Esophagus muscularis mucosa (tissue), 4 donors: ENCODE measurements around the gene HPS4. TPM values are rescaled to one million over a fixed set of nuclear protein-coding genes. Genes with fewer than 3 reads are reported as not detected.
A peak's percentile ranks its signal among the peaks of the same experiment; 100 is the strongest.

ENCODE experiments used
- DNase-seq: peaks from one replicate; pipeline ENCODE4 v3.0.0-alpha.2; 2017; ENCODE audit errors: extremely low spot score
- H3K27ac ChIP-seq, 4 donors: fragments of 200-600 bp; sonication (generic); replicated peaks in 1 of 4; 1 replicate in 3 of 4; 2 replicates in 1 of 4; pipeline ENCODE4 v1.5.1; 2016 to 2019; ENCODE audit warnings: mild to moderate bottlenecking in 1 of 4
- H3K27me3 ChIP-seq, 4 donors: fragments of 200-600 bp; sonication (generic); one replicate each; pipeline versions ENCODE4 v1.5.1 to v1.6.0; 2016 to 2019
- H3K36me3 ChIP-seq, 4 donors: fragments of 200-600 bp; sonication (generic); one replicate each; pipeline ENCODE4 v1.5.1; 2016 to 2019
- H3K4me1 ChIP-seq, 4 donors: fragments of 200-600 bp; sonication (generic); one replicate each; pipeline ENCODE4 v1.5.1; 2016 to 2019
- H3K4me3 ChIP-seq, 4 donors: fragments of 200-600 bp; sonication (generic); 1 replicate in 2 of 4; 2 replicates in 2 of 4; pipeline ENCODE4 v1.5.1; 2016 to 2019; ENCODE audit warnings: mild to moderate bottlenecking in 4 of 4, moderate library complexity in 1 of 4
- H3K9me3 ChIP-seq, 4 donors: fragments of 200-600 bp; sonication (generic); 1 replicate in 3 of 4; 2 replicates in 1 of 4; pipeline ENCODE4 v1.5.1; 2016 to 2019
- EP300 ChIP-seq: sonication (generic); formaldehyde crosslinking; IDR thresholded peaks from one replicate; pipeline ENCODE4 v1.6.1; 2017; ENCODE audit warnings: antibody characterized with exemption
- POLR2A ChIP-seq: fragments of 450-650 bp; IDR thresholded peaks from one replicate; pipeline ENCODE4 v1.6.1; 2017; ENCODE audit warnings: antibody characterized with exemption, moderate library complexity, mild to moderate bottlenecking, low read depth
- POLR2AphosphoS5 ChIP-seq, 2 donors: sonication (generic); formaldehyde crosslinking; IDR thresholded peaks; one replicate each; pipeline ENCODE4 v1.6.1; 2017; ENCODE audit warnings: antibody characterized with exemption in 2 of 2
- WGBS: methylation state at CpG from one replicate; pipeline ENCODE4 v1.1.5; 2018; 5-methylcytosine and 5-hydroxymethylcytosine counted together
- intact Hi-C: fragments of 100-400 bp; cut with DNase I; formaldehyde crosslinking; loops from one replicate; pipeline ENCODE4 v1.15.1; 2023
- total RNA-seq, 4 donors: library from RNA; depleted of rRNA; stranded (reverse); fragments of >200 nt; gene quantifications; one replicate each; pipeline versions ENCODE4 v1.1.0 to v1.2.1, GENCODE V29; 2016
- TF ChIP-seq, protein P1 (sequence below), 3 experiments: fragments of 200-600 bp in 2 of 3; fragments of 450-650 bp in 1 of 3; sonication (generic) in 2 of 3; IDR thresholded peaks; one replicate each; pipeline ENCODE4 v1.5.1; 2017 to 2019; ENCODE audit warnings: antibody characterized with exemption in 3 of 3, mild to moderate bottlenecking in 2 of 3, moderate library complexity in 1 of 3

Gene HPS4
- total RNA-seq, 4 donors from 2014 or later: 15.4 to 17.9 (median 17.5) TPM

- TF ChIP-seq EP300 (no peak), POLR2A (no peak), POLR2AphosphoS5 (IDR thresholded peaks at IDR 0.05) (no peak)
- TF ChIP-seq, protein P1, sequence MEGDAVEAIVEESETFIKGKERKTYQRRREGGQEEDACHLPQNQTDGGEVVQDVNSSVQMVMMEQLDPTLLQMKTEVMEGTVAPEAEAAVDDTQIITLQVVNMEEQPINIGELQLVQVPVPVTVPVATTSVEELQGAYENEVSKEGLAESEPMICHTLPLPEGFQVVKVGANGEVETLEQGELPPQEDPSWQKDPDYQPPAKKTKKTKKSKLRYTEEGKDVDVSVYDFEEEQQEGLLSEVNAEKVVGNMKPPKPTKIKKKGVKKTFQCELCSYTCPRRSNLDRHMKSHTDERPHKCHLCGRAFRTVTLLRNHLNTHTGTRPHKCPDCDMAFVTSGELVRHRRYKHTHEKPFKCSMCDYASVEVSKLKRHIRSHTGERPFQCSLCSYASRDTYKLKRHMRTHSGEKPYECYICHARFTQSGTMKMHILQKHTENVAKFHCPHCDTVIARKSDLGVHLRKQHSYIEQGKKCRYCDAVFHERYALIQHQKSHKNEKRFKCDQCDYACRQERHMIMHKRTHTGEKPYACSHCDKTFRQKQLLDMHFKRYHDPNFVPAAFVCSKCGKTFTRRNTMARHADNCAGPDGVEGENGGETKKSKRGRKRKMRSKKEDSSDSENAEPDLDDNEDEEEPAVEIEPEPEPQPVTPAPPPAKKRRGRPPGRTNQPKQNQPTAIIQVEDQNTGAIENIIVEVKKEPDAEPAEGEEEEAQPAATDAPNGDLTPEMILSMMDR (IDR thresholded peaks at IDR 0.05): no peak
- intact Hi-C loops: no loop called here
- Histone ChIP-seq H3K27me3 (peaks cover 0 to 31% (median 0%) of the 10 kb centered on the region in 4 donors), H3K9me3 (no peaks in the 10 kb centered on the region), H3K4me3 (no peak overlapping the region), H3K4me1 (peaks cover 8 to 17% (median 14%) of the 10 kb centered on the region in 4 donors), H3K36me3 (no peaks in the 10 kb centered on the region), H3K27ac (no peak overlapping the region)
- DNase-seq: no peak
- 81% methylated on average over 3 of the region's 3 CpGs for WGBS
These were observed 50.8 kb downstream of the HPS4 start for GRCh38 chr22:26432619-26433311.

GRCh38 chr22:26431261-26431995 lies 52.2 kb downstream of the HPS4 start:
- no peak for DNase-seq
- intact Hi-C loops: no loop called here
- no peak for TF ChIP-seq POLR2AphosphoS5 (IDR thresholded peaks at IDR 0.05)
- TF ChIP-seq, protein P1 (IDR thresholded peaks at IDR 0.05): no peak
- TF ChIP-seq EP300: no peak
- no peak for TF ChIP-seq POLR2A
- Histone ChIP-seq H3K9me3 (no peaks in the 10 kb centered on the region), H3K27ac (no peak overlapping the region), H3K4me3 (no peak overlapping the region), H3K4me1 (peaks cover 8 to 17% (median 14%) of the 10 kb centered on the region in 4 donors), H3K27me3 (peaks cover 0 to 31% (median 0%) of the 10 kb centered on the region in 4 donors), H3K36me3 (no peaks in the 10 kb centered on the region)
- WGBS: 87% methylated on average over 13 of the region's 13 CpGs

- TF ChIP-seq POLR2A (no peak), POLR2AphosphoS5 (IDR thresholded peaks at IDR 0.05) (no peak)
- TF ChIP-seq, protein P1 (IDR thresholded peaks at IDR 0.05): no peak
- H3K4me1 ChIP-seq: peaks cover 8 to 17% (median 14%) of the 10 kb centered on the region in 4 donors
- intact Hi-C loops: no loop called here
- no peaks in the 10 kb centered on the region for H3K9me3 ChIP-seq
- no peak overlapping the region for H3K4me3 ChIP-seq
- no peak for DNase-seq
- no peak overlapping the region for H3K27ac ChIP-seq
- H3K36me3 ChIP-seq: no peaks in the 10 kb centered on the region
- WGBS: 81% methylated on average over 2 of the region's 2 CpGs
- peaks cover 0 to 31% (median 0%) of the 10 kb centered on the region in 4 donors for H3K27me3 ChIP-seq
These were observed 53.0 kb downstream of the HPS4 start for GRCh38 chr22:26430600-26430999.

DNA sequence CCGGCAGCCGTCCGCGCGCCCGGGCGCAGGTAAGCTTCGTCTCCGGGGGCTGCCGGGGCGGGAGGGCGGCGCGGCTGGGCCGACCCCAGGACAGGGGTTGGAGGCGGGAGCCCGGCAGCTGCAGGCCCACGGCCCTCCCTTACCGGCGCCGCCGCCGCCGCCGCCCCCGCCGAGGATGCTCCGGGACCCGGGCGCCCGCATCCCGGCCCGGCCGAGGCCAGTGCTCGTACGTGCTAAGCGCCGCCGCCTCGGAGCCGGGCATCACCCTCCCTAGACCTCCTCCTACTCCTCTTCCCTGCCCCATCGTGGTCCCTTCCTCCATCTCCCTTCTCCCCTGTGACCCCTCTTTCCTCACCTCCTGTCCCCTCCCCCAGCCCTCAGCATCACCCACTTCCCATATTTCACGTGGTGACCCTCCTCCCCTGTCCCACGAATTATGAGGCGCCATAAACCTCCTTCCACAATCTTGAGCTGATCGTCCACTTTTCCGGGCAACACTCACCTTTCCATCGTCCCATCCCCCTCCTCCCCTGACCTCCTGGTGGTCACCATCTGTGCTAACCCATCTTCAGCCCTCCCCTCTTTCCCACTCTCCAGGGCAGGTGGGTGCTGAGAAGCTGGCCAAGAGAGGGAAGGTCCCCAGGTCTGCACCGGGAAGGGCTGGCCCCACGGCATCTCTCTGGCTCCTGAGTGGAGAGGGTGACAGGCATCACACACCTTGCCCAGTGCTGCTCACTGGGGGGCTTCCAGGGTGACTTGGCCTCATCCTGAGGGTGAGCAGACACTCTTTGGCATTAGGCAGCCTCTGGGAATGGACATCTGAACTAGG lies 53.9 kb downstream of the HPS4 start:
- 12% methylated on average over 17 of the region's 50 CpGs for WGBS
- Histone ChIP-seq H3K27me3 (peaks cover 0 to 27% (median 0%) of the 10 kb centered on the region in 4 donors), H3K9me3 (no peaks in the 10 kb centered on the region), H3K4me3 (peak overlapping the region; percentile 60 to 83 (median 65)), H3K36me3 (no peaks in the 10 kb centered on the region), H3K4me1 (peaks cover 8 to 17% (median 14%) of the 10 kb centered on the region in 4 donors), H3K27ac (no peak overlapping the region)
- TF ChIP-seq EP300 (no peak), POLR2A (no peak)
- TF ChIP-seq, protein P1 (IDR thresholded peaks at IDR 0.05): no peak
- no peak for DNase-seq
- intact Hi-C loops: no loop called here
